NCI-H2196 treated with DMSO at 0.1 percent for 48 hours (cell line): Measurements from ENCODE around the gene ATXN7.

Experiments used
- DNase-seq: peaks from one replicate; lab custom pipeline; 2025; ENCODE audit not compliant: unreplicated experiment; lab: John Stamatoyannopoulos, UW

Gene ATXN7

GRCh38 chr3:63981980-63982379 lies 118.3 kb downstream of the ATXN7 start:
- no peak for DNase-seq

GRCh38 chr3:63984391-63984790 lies 120.7 kb downstream of the ATXN7 start:
- DNase-seq: no peak

DNA sequence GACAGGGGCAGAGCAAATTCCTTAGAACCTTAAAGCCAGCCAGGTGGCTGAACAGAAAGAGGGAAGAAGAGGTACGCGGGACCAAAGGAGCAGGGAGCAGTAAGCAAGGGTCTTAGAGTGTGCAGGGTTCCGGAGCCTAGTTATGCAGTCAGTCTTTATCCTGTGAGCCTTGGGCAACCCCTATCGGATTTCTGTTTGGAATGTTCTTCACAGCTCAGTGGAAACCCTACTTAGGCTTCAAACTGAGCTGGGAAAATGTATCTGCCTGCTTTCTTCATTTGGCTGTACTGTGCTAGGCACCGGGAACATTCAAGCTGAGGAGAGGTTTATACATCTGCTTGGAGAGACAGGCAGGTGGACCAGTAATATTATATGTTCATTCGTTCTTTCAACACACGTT lies 122.5 kb downstream of the ATXN7 start:
- no peak for DNase-seq

GRCh38 chr3:63986831-63987230 lies 123.2 kb downstream of the ATXN7 start:
- no peak for DNase-seq

- no peak for DNase-seq
These were observed 125.3 kb downstream of the ATXN7 start for GRCh38 chr3:63988943-63989342.

GRCh38 chr3:63990204-63990603 lies 126.5 kb downstream of the ATXN7 start:
- DNase-seq: no peak

- DNase-seq: no peak
These were observed 127.1 kb downstream of the ATXN7 start for GRCh38 chr3:63990733-63991132.

DNA sequence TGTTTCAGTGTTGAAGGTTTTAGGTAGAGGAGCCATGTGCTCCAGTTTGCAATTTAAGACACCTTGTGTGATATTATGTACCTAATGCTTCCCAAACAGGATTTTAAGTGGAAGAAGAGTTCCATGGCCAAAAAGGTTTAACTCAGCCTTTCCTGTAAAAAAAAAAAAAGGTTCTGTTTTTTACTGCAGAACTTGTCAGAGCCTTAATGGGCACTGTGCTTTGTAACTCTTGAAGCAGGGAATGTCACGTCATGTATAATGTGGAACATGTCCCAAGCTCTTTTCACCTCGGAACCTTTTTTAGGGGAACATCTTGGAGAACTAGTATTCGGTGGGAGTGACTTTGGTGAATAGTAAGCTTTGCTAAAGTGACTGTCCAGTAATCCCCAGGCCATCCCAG lies 128.0 kb downstream of the ATXN7 start:
- DNase-seq: no peak

DNA sequence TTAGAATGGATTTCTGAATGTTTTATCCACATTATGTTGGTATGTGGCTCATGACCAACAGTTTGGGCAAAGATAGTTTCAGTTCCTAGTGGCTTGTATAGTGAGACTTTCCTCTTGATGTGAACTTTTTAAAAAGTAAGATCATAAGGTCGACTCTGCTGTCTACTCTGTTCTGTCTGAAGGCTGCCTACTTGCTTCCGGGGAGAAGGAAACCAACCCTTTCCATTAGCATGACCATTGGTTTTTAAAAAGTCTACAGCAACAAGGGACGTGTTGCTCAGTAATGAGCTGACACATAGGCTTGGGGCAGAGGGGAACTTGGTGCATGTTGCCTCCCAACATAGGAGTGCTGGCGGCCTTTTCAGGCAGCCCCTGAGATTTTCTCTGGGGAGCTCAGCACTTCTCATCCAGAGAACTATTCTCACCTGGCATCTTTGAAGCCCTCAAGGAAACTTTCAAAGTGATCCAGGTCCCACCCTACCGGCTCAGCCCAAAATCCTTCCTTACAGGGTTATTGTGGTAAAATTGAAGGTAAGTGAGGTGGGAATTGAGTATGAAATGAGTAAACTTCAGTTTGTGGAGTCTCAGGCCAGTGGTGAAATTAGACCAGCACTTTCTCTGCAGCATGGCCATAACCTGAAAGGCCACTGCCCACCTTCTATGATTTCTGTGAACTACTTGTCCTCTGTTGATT lies 129.0 kb downstream of the ATXN7 start:
- no peak for DNase-seq

GRCh38 chr3:63993653-63994079 lies 130.0 kb downstream of the ATXN7 start:
- peak; percentile 8 for DNase-seq

GRCh38 chr3:63995086-63995485 lies 131.4 kb downstream of the ATXN7 start:
- DNase-seq: no peak

DNA sequence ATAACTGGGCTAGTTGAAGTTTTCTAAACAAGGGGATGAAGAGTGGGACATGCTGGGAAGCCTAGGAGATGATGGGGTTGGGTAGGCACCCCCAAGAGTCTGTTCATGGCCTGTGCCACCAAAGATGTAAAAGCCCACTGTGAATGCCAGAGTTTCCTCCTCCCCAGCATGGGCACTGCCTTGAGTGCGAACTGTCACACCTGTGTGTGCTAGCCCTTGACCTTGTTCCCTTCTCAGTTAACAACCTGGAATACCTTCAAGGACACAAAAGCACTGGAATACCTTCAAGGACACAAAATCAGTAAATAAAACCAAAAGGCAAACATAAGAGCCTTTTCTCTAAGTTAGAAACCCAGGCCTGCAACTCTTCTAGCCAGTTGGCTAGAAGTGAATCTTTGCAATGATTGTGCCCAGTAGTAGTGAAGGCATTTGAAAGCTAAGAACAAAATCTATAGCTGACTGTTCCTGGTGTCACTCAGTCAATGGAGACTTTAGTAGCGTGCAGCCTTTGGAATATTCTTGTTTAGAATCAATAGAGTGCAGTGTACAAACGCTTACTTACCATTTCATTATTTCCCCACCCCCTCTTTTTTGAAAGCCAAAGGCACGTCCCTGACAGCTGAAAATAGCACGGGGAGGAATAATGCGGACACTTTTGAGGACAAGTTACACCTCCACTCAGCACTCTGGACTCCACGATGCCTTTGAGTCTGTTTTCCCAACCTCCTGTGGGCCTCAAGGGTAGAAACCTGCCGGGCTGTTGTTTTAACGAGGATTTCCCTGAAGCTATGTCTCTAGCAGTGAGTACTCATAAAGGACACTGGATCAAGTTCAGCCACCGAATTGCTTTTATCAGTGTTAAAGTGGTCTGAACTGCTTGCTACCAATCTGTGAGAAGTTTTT lies 135.4 kb downstream of the ATXN7 start:
- DNase-seq: no peak

DNA sequence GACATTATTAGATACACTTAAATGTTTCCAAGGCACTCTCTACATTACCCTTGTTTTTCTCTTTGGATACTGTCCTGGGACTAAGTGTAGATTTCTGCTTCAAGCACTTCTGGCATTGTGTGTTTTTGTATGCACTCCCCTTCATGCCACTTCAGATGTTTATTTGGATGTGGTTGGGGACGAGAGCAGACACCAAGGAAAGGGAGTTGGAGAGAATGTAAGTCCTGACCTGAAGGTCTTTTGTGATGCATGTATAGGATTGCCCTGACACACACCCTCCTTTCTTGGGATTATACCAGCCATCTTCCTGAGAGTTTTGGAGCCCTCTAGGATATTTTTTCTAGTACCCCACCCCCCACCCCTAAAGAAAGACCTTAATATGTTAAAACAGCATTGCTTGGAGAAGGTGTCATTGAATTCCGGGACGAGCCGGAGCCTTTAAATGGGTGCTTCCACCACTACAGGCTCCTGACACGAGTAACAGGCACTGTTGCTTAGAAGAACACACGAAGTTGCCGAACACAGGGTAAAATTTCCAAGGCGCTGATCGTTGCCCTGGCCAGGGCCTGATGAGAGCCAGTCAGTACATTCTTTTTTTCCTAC lies 136.9 kb downstream of the ATXN7 start:
- no peak for DNase-seq

DNA sequence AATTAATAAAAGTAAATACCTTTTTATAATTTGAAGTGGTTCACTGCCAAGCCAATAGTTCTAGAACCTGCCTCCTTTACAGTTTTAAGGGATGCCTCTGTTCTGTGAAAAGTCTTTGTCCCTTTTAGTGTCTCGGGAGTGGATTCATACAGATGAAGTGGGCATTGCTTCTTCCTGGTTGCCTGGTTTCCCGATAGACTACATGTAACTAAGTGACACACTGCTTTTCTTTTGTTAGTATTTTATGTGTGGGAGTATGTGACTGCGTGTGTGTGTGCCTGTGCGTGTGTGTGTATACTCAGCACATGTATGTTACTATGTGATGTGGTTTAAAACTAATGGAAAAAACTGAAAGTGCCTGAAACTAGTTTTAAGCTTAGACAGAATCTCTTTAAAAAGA lies 138.6 kb downstream of the ATXN7 start:
- no peak for DNase-seq

DNA sequence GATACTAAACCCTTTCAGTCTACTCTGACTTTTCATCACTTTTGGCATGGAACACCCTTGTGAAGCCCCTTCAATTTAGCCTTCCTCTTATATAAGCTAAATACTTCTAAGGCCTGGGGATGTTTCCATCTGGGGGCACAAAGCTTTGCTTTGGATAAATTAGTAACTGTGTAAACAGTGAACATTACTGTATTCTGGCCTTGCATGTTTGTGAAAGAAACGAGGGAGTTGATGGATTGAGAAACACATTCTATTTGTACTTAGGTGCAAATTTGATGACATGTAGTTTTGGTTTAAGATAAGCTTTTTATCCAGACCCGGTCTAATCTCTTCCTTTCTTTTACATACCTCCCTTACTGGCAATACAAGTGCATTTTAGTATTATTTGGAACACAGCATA lies 139.9 kb downstream of the ATXN7 start:
- no peak for DNase-seq

DNA sequence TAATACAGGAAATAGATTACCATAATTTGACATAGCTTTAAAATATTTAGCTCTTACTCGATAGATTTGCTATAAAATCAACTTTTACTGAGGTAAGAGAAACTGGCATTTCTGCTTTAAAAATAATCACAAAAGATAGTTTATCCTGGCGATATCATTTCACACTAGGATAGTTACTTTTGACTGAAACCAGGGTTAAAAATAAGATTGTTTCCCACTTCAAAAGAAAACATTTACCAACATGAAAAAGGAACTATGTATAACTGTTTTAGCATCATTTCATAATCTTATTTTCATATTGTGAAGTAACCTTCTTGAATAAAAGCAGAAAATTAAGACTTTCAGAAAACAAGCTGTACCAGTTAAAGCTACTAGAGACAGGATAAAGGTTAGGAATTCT lies 144.3 kb downstream of the ATXN7 start:
- no peak for DNase-seq

- DNase-seq: no peak
These were observed 145.1 kb downstream of the ATXN7 start for GRCh38 chr3:64008487-64009351.

DNA sequence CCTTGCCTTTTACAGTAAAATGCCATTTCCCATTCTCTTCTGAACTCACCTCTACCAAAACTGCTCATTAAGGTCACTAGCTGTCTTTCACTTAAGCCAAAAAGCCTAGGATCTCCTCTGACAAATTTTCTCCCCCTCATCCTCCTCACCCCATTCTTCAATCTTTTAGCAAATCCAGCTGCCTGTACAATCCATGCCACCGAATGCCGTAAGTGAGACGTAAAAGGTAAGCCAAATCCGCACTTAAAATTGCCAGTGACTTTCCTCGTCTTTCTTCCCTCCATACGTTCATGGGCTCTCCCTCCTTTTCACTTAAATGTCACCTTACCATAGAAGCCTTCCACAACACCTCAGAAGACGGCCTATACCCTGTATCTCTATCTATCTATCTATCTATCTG lies 145.9 kb downstream of the ATXN7 start:
- no peak for DNase-seq

DNA sequence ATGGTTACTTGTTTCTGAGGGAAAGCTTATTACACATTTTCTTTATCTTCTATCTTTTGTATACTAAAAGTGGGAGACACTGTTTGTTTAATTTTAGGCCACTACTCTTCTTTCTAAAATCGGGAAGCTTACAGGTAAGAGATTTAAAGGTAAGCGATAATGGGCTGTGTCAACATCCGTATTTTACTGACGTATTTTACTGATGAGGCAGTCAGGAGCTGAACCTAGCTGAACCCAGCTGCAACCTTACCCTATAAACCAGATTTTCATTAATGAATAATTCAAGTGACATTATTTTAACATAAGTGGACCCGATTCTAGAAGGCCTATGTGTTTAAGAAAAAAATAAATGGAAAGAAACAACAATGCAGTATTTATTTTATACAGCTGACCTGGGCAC lies 146.5 kb downstream of the ATXN7 start:
- no peak for DNase-seq

DNA sequence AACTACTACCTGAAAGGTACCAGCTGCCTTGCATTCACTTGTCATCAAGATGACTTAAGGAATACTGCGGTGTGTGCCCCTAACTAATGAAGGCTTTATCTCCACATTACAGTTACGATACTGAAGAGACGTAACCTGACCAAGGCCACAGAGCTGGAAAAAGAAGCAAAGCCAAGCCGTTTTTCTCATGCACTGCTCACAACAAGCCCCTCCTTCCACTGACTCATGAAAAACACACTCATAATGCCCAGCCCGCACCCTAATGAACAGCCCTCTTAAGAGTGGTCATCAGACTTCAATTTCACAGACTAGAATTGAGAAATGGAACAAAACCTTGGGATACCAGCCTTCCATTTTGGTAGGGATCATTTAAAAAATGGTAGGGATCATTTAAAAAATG lies 148.0 kb downstream of the ATXN7 start:
- no peak for DNase-seq
